ENCODE measurements around the gene MSGN1.

The MSGN1 gene

GRCh38 chr2:17843457-17843856 is 27.2 kb downstream of the MSGN1 start:
- ChIA-PET CTCF (interaction anchor here (0.7 to 1.4 kb wide), 2 partner anchors 76 to 558 kb away, joined by 3 to 4 read pairs; no protein-coding TSS in a partner anchor), POLR2A (no interaction called here)
- no peak overlapping the region for H3K27ac ChIP-seq (ENCODE audit: extremely low read depth, low read depth, low read length)
- no peaks in the 10 kb centered on the region for H3K36me3 ChIP-seq (ENCODE audit: control insufficient read depth in 2 of 2, insufficient read depth in 1 of 2, low read length in 2 of 2)
- no peaks in the 10 kb centered on the region for H3K9me3 ChIP-seq (ENCODE audit: control insufficient read depth, insufficient read depth, low read depth, low read length)
- no peak overlapping the region for H3K4me3 ChIP-seq (ENCODE audit: low read depth, low read length)
- TF ChIP-seq YY1 (tag by site-specific recombination; IDR thresholded peaks at IDR 0.05) (no peak), ZNF629 (tag by site-specific recombination; IDR thresholded peaks at IDR 0.05) (no peak), GLIS2 (tag by site-specific recombination; IDR thresholded peaks at IDR 0.05) (no peak), ZNF544 (tag by site-specific recombination; IDR thresholded peaks at IDR 0.05) (no peak), ZSCAN4 (tag by site-specific recombination; IDR thresholded peaks at IDR 0.05) (no peak), ATF2 (tag by site-specific recombination; IDR thresholded peaks at IDR 0.05; ENCODE audit: low read depth) (no peak), BCL11A (tag by site-specific recombination; IDR thresholded peaks at IDR 0.05; ENCODE audit: low read depth) (no peak)
- no peaks in the 10 kb centered on the region for H3K4me1 ChIP-seq (ENCODE audit: control insufficient read depth, insufficient read depth, low read length)

- POLR2A ChIA-PET: no interaction called here
- no peaks in the 10 kb centered on the region for H3K4me1 ChIP-seq (ENCODE audit: control insufficient read depth, insufficient read depth, low read length)
- H3K4me3 ChIP-seq (ENCODE audit: low read depth, low read length): no peak overlapping the region
- CTCF ChIA-PET: interaction anchor here (0.5 to 2.2 kb wide), 11 partner anchors 13 to 533 kb away, joined by 3 to 17 read pairs (median 4); no protein-coding TSS in a partner anchor
- H3K27ac ChIP-seq (ENCODE audit: extremely low read depth, low read depth, low read length): no peak overlapping the region
- H3K9me3 ChIP-seq (ENCODE audit: control insufficient read depth, insufficient read depth, low read depth, low read length): no peaks in the 10 kb centered on the region
- no peaks in the 10 kb centered on the region for H3K36me3 ChIP-seq (ENCODE audit: control insufficient read depth in 2 of 2, insufficient read depth in 1 of 2, low read length in 2 of 2)
- TF ChIP-seq ZNF140 (tag by site-specific recombination; IDR thresholded peaks at IDR 0.05) (no peak), GLIS1 (tag by site-specific recombination; IDR thresholded peaks at IDR 0.05) (no peak), ZNF488 (tag by site-specific recombination; IDR thresholded peaks at IDR 0.05) (no peak), ZNF514 (tag by site-specific recombination; IDR thresholded peaks at IDR 0.05) (no peak), ZNF629 (tag by site-specific recombination; IDR thresholded peaks at IDR 0.05) (no peak), ZNF830 (tag by site-specific recombination; IDR thresholded peaks at IDR 0.05; ENCODE audit: low read depth) (no peak), ZNF624 (tag by site-specific recombination; IDR thresholded peaks at IDR 0.05) (no peak), ZNF23 (tag by site-specific recombination; IDR thresholded peaks at IDR 0.05; ENCODE audit: borderline replicate concordance) (no peak), ZNF645 (tag by site-specific recombination; IDR thresholded peaks at IDR 0.05) (no peak), TRIM28 (IDR thresholded peaks at IDR 0.05; ENCODE audit: borderline replicate concordance, low read length) (no peak), ZNF26 (tag by site-specific recombination; IDR thresholded peaks at IDR 0.05) (no peak), ZNF76 (tag by site-specific recombination; IDR thresholded peaks at IDR 0.05; ENCODE audit: borderline replicate concordance, low read depth) (no peak), ZNF292 (tag by site-specific recombination; IDR thresholded peaks at IDR 0.05; ENCODE audit: borderline replicate concordance, low read depth) (no peak), SP7 (tag by site-specific recombination; IDR thresholded peaks at IDR 0.05) (no peak), SETDB1 (IDR thresholded peaks at IDR 0.05; ENCODE audit: insufficient read length, low read length) (no peak), ZBTB1 (tag by site-specific recombination; IDR thresholded peaks at IDR 0.05) (no peak), ZNF266 (tag by site-specific recombination; IDR thresholded peaks at IDR 0.05; ENCODE audit: low read depth) (no peak), BCL11B (tag by site-specific recombination; IDR thresholded peaks at IDR 0.05; ENCODE audit: low read depth) (no peak), HOXC10 (CRISPR knock-in tag; IDR thresholded peaks at IDR 0.05) (no peak)
Observed at GRCh38 chr2:17845806-17846205, 29.5 kb downstream of the MSGN1 start.

All from HEK293 (cell line).